ENCODE results near the gene MCM9. TPM values are rescaled to one million over a fixed set of nuclear protein-coding genes. Genes with fewer than 3 reads are reported as not detected.
A peak's percentile ranks its signal among the peaks of the same experiment; 100 is the strongest.

The MCM9 gene
- total and polyA plus RNA-seq, 2 of the 4 experiments (the other 2 are of a cell fraction) = 3.5 to 7.2 TPM

DNA sequence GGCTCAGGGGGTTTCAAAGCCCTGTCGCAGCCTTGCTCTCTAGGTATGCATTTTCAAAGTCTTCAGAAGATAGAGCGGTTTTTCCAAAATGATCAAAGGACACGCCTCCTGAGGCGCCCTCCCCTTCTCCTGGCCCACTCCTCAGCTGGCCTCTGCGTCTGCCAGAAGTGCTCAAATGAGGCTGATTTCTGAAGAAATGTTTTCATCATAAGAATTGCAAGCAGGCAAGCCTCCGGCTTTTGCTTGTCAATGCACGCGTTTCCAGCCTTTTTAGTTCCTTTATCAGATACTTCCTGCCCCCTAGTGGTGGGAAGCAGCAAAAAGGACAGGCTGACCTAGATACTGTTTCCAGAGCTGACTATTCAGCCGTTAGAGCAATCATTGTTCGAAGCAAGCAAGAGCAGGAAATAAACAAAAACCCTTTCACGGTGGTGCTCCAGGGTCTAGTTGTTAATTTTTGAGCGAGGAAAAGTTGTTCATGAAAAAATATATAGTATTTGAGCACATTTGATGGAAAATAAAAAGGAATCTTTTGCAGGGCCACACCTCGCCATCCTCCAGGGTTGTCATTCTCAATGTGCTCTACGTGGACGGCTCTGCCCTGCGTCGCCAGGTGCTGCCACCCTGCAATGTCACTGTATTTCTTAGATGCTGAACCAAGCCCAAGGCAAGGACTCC, 134.4 kb downstream of the MCM9 start:
- Histone ChIP-seq H3K4me2 (ENCODE audit: low read depth, low read length) (peak overlapping the region; percentile 74), H3K9ac (ENCODE audit: low read depth, low read length) (peak overlapping the region; percentile 21; the same call in 1 of the 2 replicates), H2BK120ac (ENCODE audit: low read depth, low read length) (no peak overlapping the region), H4K91ac (ENCODE audit: insufficient read depth, low read depth, low read length) (no peak overlapping the region), H2BK20ac (ENCODE audit: low read depth, low read length) (no peak overlapping the region), H4K5ac (ENCODE audit: low read depth, low read length) (no peak overlapping the region), H3K27ac (ENCODE audit: insufficient read depth, low read length) (no peak overlapping the region), H2AK5ac (ENCODE audit: low read depth, low read length) (no peak overlapping the region), H3K4me3 (ENCODE audit: insufficient read depth, low read depth, low read length) (no peak overlapping the region), H2AFZ (replicated peaks; ENCODE audit: low read length, poor library complexity) (peak overlapping the region; percentile 69), H2BK15ac (ENCODE audit: low read depth, low read length) (no peak overlapping the region), H3K27me3 (ENCODE audit: control insufficient read depth, insufficient read depth, low read length) (no peaks in the 10 kb centered on the region), H4K20me1 (ENCODE audit: insufficient read depth, low read length) (no peaks in the 10 kb centered on the region), H3K18ac (ENCODE audit: low read depth, low read length) (no peak overlapping the region), H2AK9ac (replicated peaks; ENCODE audit: low read depth, low read length, poor library complexity) (no peak overlapping the region), H3K79me1 (ENCODE audit: low read depth in 1 of 2, low read length in 2 of 2) (no peaks in the 10 kb centered on the region), H3K14ac (replicated peaks; ENCODE audit: low read depth, low read length) (no peak overlapping the region), H3K36me3 (ENCODE audit: control insufficient read depth, insufficient read depth, low read length) (no peaks in the 10 kb centered on the region), H3K9me3 (ENCODE audit: control insufficient read depth, insufficient read depth, low read length) (no peaks in the 10 kb centered on the region), H4K8ac (ENCODE audit: low read depth in 2 of 2, low read length in 2 of 2) (no peak overlapping the region), H3K9me1 (ENCODE audit: insufficient read depth, low read length) (no peaks in the 10 kb centered on the region), H3K4me1 (ENCODE audit: control insufficient read depth, insufficient read depth, low read length) (no peaks in the 10 kb centered on the region), H3K23ac (ENCODE audit: low read depth, low read length) (no peak overlapping the region), H3K56ac (ENCODE audit: extremely low read depth, insufficient read depth, low read length) (no peak overlapping the region), H3K4ac (ENCODE audit: low read depth, low read length) (no peak overlapping the region), H2BK5ac (ENCODE audit: low read depth, low read length, poor library complexity, severe bottlenecking) (no peak overlapping the region)
- BruUV-seq (replicated peaks) = no TSS peak
- 35% methylated on average over 4 of the region's 17 CpGs; no CpG with 5 or more reads in 1 of the 2 experiments for WGBS, 2 experiments (ENCODE audit: extremely low coverage in 2 of 2, insufficient read length in 1 of 2)
- ChIA-PET POLR2A (ENCODE audit: unreplicated experiment) (no interaction called here), CTCF (interaction anchor here (0.5 to 1.2 kb wide), 8 partner anchors 13 to 516 kb away, joined by 3 to 6 read pairs (median 4); no protein-coding TSS in a partner anchor)
- dilution Hi-C loops (cut with HindIII; ENCODE audit: low sequenced_read_pairs, unreplicated experiment) (no loop called here), in situ Hi-C loops (cut with MboI; ENCODE audit: low sequenced_read_pairs) (loop anchor here (10.0 kb wide), 1 partner anchor 516 kb away; no protein-coding TSS in a partner anchor), intact Hi-C loops (cut with micrococcal nuclease) (loop anchor here (1.0 to 10.0 kb wide), 5 partner anchors 92 to 516 kb away; partner anchors contain the start of genes ASF1A and CEP85L)
- TF ChIP-seq CTCF (conservative IDR thresholded peaks at IDR 0.05; ENCODE audit: low read depth, low read length) (peak; percentile 85), CEBPB (IDR thresholded peaks at IDR 0.05; ENCODE audit: low read depth, low read length) (no peak), SMC3 (IDR thresholded peaks at IDR 0.05; ENCODE audit: low read depth, low read length) (peak; percentile 71), RAD21 (IDR thresholded peaks at IDR 0.05; ENCODE audit: low read length) (peak; percentile 71), POLR2A (IDR thresholded peaks at IDR 0.05; ENCODE audit: low read depth, low read length) (no peak)
- ATAC-seq (ENCODE audit: low read depth) (peak; percentile 99), DNase-seq (peak; percentile 85)

All from IMR-90 (cell line).